ENCODE measurements around the gene PLEKHA1.

PLEKHA1 gene

GRCh38 chr10:122362031-122362592, 12.4 kb upstream of the PLEKHA1 start:
- no peak for TF ChIP-seq MAX (IDR thresholded peaks at IDR 0.05; ENCODE audit: low read depth, low read length)
- no peak for TF ChIP-seq MYC (IDR thresholded peaks at IDR 0.05; ENCODE audit: low read depth, low read length)
- TF ChIP-seq CTCF (IDR thresholded peaks at IDR 0.05; ENCODE audit: low read depth, low read length), result no peak
- no peak for TF ChIP-seq POLR2A (IDR thresholded peaks at IDR 0.05; ENCODE audit: extremely low read depth, insufficient read length)
- no peak for DNase-seq (ENCODE audit: low read depth)
- no peak overlapping the region for H3K4me3 ChIP-seq (ENCODE audit: low read depth, low read length)

- H3K4me3 ChIP-seq (ENCODE audit: low read depth, low read length), result no peak overlapping the region
- no peak for DNase-seq (ENCODE audit: low read depth)
- TF ChIP-seq CTCF (IDR thresholded peaks at IDR 0.05; ENCODE audit: low read depth, low read length) (no peak), MAX (IDR thresholded peaks at IDR 0.05; ENCODE audit: low read depth, low read length) (no peak), POLR2A (IDR thresholded peaks at IDR 0.05; ENCODE audit: extremely low read depth, insufficient read length) (no peak), MYC (IDR thresholded peaks at IDR 0.05; ENCODE audit: low read depth, low read length) (no peak)
Observed at GRCh38 chr10:122362621-122363020, 11.9 kb upstream of the PLEKHA1 start.

GRCh38 chr10:122363311-122363710, 11.2 kb upstream of the PLEKHA1 start:
- DNase-seq (ENCODE audit: low read depth), result no peak
- TF ChIP-seq MYC (IDR thresholded peaks at IDR 0.05; ENCODE audit: low read depth, low read length), result no peak
- no peak for TF ChIP-seq MAX (IDR thresholded peaks at IDR 0.05; ENCODE audit: low read depth, low read length)
- no peak for TF ChIP-seq CTCF (IDR thresholded peaks at IDR 0.05; ENCODE audit: low read depth, low read length)
- no peak for TF ChIP-seq POLR2A (IDR thresholded peaks at IDR 0.05; ENCODE audit: extremely low read depth, insufficient read length)

GRCh38 chr10:122363722-122364463, 10.6 kb upstream of the PLEKHA1 start:
- no peak for TF ChIP-seq MYC (IDR thresholded peaks at IDR 0.05; ENCODE audit: low read depth, low read length)
- TF ChIP-seq CTCF (IDR thresholded peaks at IDR 0.05; ENCODE audit: low read depth, low read length), result no peak
- TF ChIP-seq POLR2A (IDR thresholded peaks at IDR 0.05; ENCODE audit: extremely low read depth, insufficient read length), result no peak
- no peak for TF ChIP-seq MAX (IDR thresholded peaks at IDR 0.05; ENCODE audit: low read depth, low read length)
- no peak overlapping the region for H3K4me3 ChIP-seq (ENCODE audit: low read depth, low read length)
- no peak for DNase-seq (ENCODE audit: low read depth)

More at GRCh38 chr10:122363311-122363710, 11.2 kb upstream of the PLEKHA1 start:
- no peak overlapping the region for H3K4me3 ChIP-seq (ENCODE audit: low read depth, low read length)

- DNase-seq (ENCODE audit: low read depth), result no peak
- TF ChIP-seq MYC (IDR thresholded peaks at IDR 0.05; ENCODE audit: low read depth, low read length), result no peak
- no peak for TF ChIP-seq MAX (IDR thresholded peaks at IDR 0.05; ENCODE audit: low read depth, low read length)
- no peak for TF ChIP-seq CTCF (IDR thresholded peaks at IDR 0.05; ENCODE audit: low read depth, low read length)
- no peak for TF ChIP-seq POLR2A (IDR thresholded peaks at IDR 0.05; ENCODE audit: extremely low read depth, insufficient read length)
Observed at GRCh38 chr10:122368502-122369254, 5.8 kb upstream of the PLEKHA1 start.

More at GRCh38 chr10:122368502-122369254, 5.8 kb upstream of the PLEKHA1 start:
- H3K4me3 ChIP-seq (ENCODE audit: low read depth, low read length), result no peak overlapping the region

Measured in NB4 (cell line).